Ishikawa (cell line): ENCODE data around the gene AKAP6.

Source experiments
- CEBPB ChIP-seq: IDR thresholded peaks from 2 replicates; pipeline ENCODE4 v1.6.1; 2012
- EP300 ChIP-seq: IDR thresholded peaks from 2 replicates; pipeline ENCODE4 v1.6.1; 2012; ENCODE audit warnings: borderline replicate concordance
- MAX ChIP-seq: IDR thresholded peaks from 2 replicates; pipeline ENCODE4 v1.6.1; 2012
- REST ChIP-seq: IDR thresholded peaks from 2 replicates; pipeline ENCODE4 v1.6.1; 2012; ENCODE audit warnings: low read depth, mild to moderate bottlenecking
- YY1 ChIP-seq: IDR thresholded peaks from 2 replicates; pipeline ENCODE4 v1.6.1; 2012; ENCODE audit warnings: low read depth

- TF ChIP-seq CEBPB (no peak), MAX (no peak), REST (no peak), EP300 (no peak), YY1 (no peak)
These were observed 282.7 kb downstream of the AKAP6 start for GRCh38 chr14:32611752-32612151.
